Astrocyte (in vitro differentiated cells and primary cell): ENCODE results near the gene ADD3. TPM values are rescaled to one million over a fixed set of nuclear protein-coding genes. Genes with fewer than 3 reads are reported as not detected.

ENCODE experiments used
- DNase-seq: peaks from one replicate; pipeline ENCODE4 v3.0.0-alpha.2; 2010; ENCODE audit warnings: low read depth
- FAIRE-seq: peaks from 2 replicates; lab custom pipeline; 2011; peaks lifted over from hg19 to GRCh38; lab: Jason Lieb, UNC
- H2AFZ ChIP-seq: 2 replicates; pipeline ENCODE4 v1.6.0; 2012; ENCODE audit warnings: low read depth, low read length, inconsistent platforms
- H3K27ac ChIP-seq: 2 replicates; pipeline ENCODE4 v1.5.1; 2011; ENCODE audit warnings: low read depth, low read length, inconsistent platforms
- H3K27me3 ChIP-seq: 2 replicates; pipeline ENCODE4 v1.6.0; 2011; ENCODE audit warnings: low read length, inconsistent platforms; ENCODE audit not compliant: insufficient read depth
- H3K36me3 ChIP-seq: 2 replicates; pipeline ENCODE4 v1.5.1; 2011; ENCODE audit warnings: low read length, inconsistent platforms; ENCODE audit not compliant: insufficient read depth
- H3K4me1 ChIP-seq: 2 replicates; pipeline ENCODE4 v1.5.1; 2011; ENCODE audit warnings: low read length, inconsistent platforms; ENCODE audit not compliant: insufficient read depth
- H3K4me2 ChIP-seq: 2 replicates; pipeline ENCODE4 v1.6.0; 2012; ENCODE audit warnings: low read length, inconsistent platforms
- H3K4me3 ChIP-seq: 2 replicates; pipeline ENCODE4 v1.5.1; 2011; ENCODE audit warnings: low read depth, mild to moderate bottlenecking, low read length, inconsistent platforms; ENCODE audit not compliant: insufficient read depth
- H3K79me2 ChIP-seq: 2 replicates; pipeline ENCODE4 v1.6.0; 2012; ENCODE audit warnings: mild to moderate bottlenecking, low read length, inconsistent platforms; ENCODE audit not compliant: insufficient read depth
- H3K9ac ChIP-seq: 2 replicates; pipeline ENCODE4 v1.6.0; 2012; ENCODE audit warnings: mild to moderate bottlenecking, low read length, inconsistent platforms
- H3K9me3 ChIP-seq: 2 replicates; pipeline ENCODE4 v1.5.1; 2012; ENCODE audit warnings: low read depth, mild to moderate bottlenecking, low read length, inconsistent platforms; ENCODE audit not compliant: insufficient read depth
- H4K20me1 ChIP-seq: 2 replicates; pipeline ENCODE4 v1.6.0; 2012; ENCODE audit warnings: low read length, inconsistent platforms; ENCODE audit not compliant: insufficient read depth
- H3K27ac Mint-ChIP-seq: one replicate; pipeline ENCODE4 v1.8.0; 2021; ENCODE audit warnings: mild to moderate bottlenecking, mixed read lengths; ENCODE audit not compliant: unreplicated experiment
- H3K27me3 Mint-ChIP-seq: one replicate; pipeline ENCODE4 v1.8.0; 2021; ENCODE audit warnings: low read depth, mixed read lengths; ENCODE audit not compliant: unreplicated experiment
- H3K36me3 Mint-ChIP-seq: one replicate; pipeline ENCODE4 v1.8.0; 2021; ENCODE audit warnings: low read depth, mixed read lengths; ENCODE audit not compliant: unreplicated experiment
- H3K4me1 Mint-ChIP-seq: one replicate; pipeline ENCODE4 v1.8.0; 2021; ENCODE audit warnings: low read depth, mixed read lengths; ENCODE audit not compliant: unreplicated experiment
- H3K4me3 Mint-ChIP-seq: one replicate; pipeline ENCODE4 v1.8.0; 2021; ENCODE audit warnings: mild to moderate bottlenecking, moderate library complexity, mixed read lengths; ENCODE audit not compliant: unreplicated experiment
- H3K9me3 Mint-ChIP-seq: one replicate; pipeline ENCODE4 v1.8.0; 2021; ENCODE audit warnings: mild to moderate bottlenecking, mixed read lengths; ENCODE audit not compliant: unreplicated experiment
- CTCF ChIP-seq: IDR thresholded peaks from 2 replicates; pipeline ENCODE4 v1.5.1; 2011; ENCODE audit warnings: low read depth, mild to moderate bottlenecking, inconsistent platforms, low read length, moderate library complexity; ENCODE audit not compliant: insufficient read depth
- EZH2 ChIP-seq: IDR thresholded peaks from 2 replicates; pipeline ENCODE4 v1.6.1; 2012; ENCODE audit warnings: mild to moderate bottlenecking, low read length, inconsistent platforms; ENCODE audit not compliant: insufficient read depth
- total RNA-seq: library from RNA; stranded (reverse); gene quantifications from 2 replicates; pipeline ENCODE4 v1.2.1, GENCODE V29; 2021

The ADD3 gene
- total RNA-seq, 1 donor from 2014 or later, result 127 TPM

DNA sequence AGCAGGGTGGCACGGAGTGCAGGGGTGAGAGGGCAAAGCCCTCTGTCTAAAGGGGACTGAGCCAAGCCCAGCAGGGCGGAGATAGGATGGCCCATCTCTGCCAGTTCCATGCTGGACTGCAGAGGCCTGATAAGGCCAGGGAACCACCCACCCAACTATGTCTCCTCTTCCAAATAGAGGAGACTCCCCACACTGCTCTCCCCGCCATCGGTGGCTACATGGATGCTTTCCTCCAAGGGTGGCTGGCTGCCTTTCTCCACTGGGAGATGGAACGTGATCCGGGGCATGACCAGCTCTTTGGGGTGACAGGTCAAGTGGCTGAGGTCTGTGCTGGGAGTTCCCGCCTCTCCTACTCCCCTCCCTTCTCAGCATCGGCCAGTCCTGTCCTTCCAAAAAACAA lies 141.5 kb downstream of the ADD3 start:
- H3K27me3 Mint-ChIP-seq, result peaks cover 30% of the 10 kb centered on the region
- no peak for FAIRE-seq

GRCh38 chr10:110150046-110150445 lies 142.3 kb downstream of the ADD3 start:
- H3K79me2 ChIP-seq, result no peaks in the 10 kb centered on the region
- Mint-ChIP-seq H3K27ac (no peak overlapping the region), H3K4me3 (no peak overlapping the region)

More for the DNA sequence above, 141.5 kb downstream of the ADD3 start:
- Mint-ChIP-seq H3K4me3 (no peak overlapping the region), H3K9me3 (no peaks in the 10 kb centered on the region), H3K36me3 (peaks cover 5% of the 10 kb centered on the region), H3K4me1 (peaks cover 5% of the 10 kb centered on the region), H3K27ac (no peak overlapping the region)
- no peaks in the 10 kb centered on the region for H3K36me3 ChIP-seq
- TF ChIP-seq EZH2, result no peak
- no peak for TF ChIP-seq CTCF
- no peaks in the 10 kb centered on the region for H3K4me1 ChIP-seq
- H3K27me3 ChIP-seq, result peaks cover 9% of the 10 kb centered on the region
- DNase-seq, result no peak
- H2AFZ ChIP-seq, result no peak overlapping the region
- no peak overlapping the region for H3K27ac ChIP-seq
- no peaks in the 10 kb centered on the region for H3K79me2 ChIP-seq
- H4K20me1 ChIP-seq, result no peaks in the 10 kb centered on the region
- no peak overlapping the region for H3K4me2 ChIP-seq
- no peaks in the 10 kb centered on the region for H3K9me3 ChIP-seq
- H3K9ac ChIP-seq, result no peak overlapping the region
- H3K4me3 ChIP-seq, result no peak overlapping the region

More at GRCh38 chr10:110150046-110150445, 142.3 kb downstream of the ADD3 start:
- DNase-seq (no peak), FAIRE-seq (no peak)
- no peaks in the 10 kb centered on the region for H3K9me3 Mint-ChIP-seq
- TF ChIP-seq EZH2, result no peak
- TF ChIP-seq CTCF, result no peak
- H3K27me3 Mint-ChIP-seq, result peaks cover 30% of the 10 kb centered on the region
- H3K36me3 Mint-ChIP-seq, result peaks cover 5% of the 10 kb centered on the region
- no peak overlapping the region for H3K4me2 ChIP-seq
- H4K20me1 ChIP-seq, result no peaks in the 10 kb centered on the region
- H2AFZ ChIP-seq, result no peak overlapping the region
- H3K36me3 ChIP-seq, result no peaks in the 10 kb centered on the region
- no peaks in the 10 kb centered on the region for H3K9me3 ChIP-seq
- H3K9ac ChIP-seq, result no peak overlapping the region
- peaks cover 9% of the 10 kb centered on the region for H3K27me3 ChIP-seq
- H3K4me3 ChIP-seq, result no peak overlapping the region
- H3K4me1 ChIP-seq, result no peaks in the 10 kb centered on the region
- peaks cover 5% of the 10 kb centered on the region for H3K4me1 Mint-ChIP-seq
- no peak overlapping the region for H3K27ac ChIP-seq
